GM19193 (cell line): ENCODE measurements around the gene DSP.

Experiments used
- POLR2A ChIP-seq: IDR thresholded peaks from 4 replicates; pipeline ENCODE4 v1.6.1; 2011; ENCODE audit not compliant: insufficient read depth, insufficient read length; ENCODE audit errors: extremely low read depth

DSP gene

DNA sequence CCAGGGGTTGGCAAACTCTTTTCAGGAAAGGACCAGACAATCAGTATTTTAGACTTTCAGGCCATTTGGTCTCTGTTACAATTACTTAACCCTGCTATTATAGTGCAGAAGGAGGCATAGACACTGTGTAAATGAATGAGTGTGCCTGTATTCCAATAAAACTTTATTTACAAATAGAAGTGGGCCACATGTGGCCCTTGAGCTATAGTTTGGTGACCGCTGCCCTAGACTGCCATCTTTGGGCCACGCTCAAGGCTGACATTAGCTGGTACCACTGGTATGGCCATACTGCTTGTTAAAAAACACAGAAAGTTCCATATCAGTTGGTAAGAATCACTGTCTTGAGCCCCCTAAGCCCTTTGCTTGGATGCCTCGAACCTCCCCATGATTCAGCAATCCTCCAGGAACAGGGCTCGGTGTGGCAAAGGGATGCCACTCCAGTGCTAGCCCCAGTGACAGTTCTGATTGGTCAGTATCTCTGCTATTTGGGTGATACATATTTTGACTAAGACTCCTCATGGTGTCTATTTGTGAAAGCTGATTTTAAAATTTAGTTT lies 25.2 kb downstream of the DSP start:
- TF ChIP-seq POLR2A = no peak

DNA sequence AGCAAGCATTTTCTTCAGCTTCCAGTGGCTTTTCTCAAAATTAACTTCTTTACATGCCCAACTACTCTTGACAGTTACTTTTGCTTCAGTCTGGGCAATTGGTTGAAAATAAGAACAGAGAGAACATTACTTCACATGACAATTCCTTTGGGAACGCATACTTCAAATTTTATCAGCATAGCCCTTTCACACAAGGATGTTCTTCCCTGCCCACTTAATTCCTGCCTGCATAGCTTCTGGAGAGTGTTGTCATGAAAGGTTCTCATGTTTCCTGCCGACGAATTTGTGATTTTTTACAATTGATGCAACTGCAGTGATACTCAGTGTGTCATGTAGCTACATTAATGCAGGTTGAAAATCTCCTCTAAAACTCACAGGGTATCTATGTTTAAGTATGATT lies 26.6 kb downstream of the DSP start:
- no peak for TF ChIP-seq POLR2A

DNA sequence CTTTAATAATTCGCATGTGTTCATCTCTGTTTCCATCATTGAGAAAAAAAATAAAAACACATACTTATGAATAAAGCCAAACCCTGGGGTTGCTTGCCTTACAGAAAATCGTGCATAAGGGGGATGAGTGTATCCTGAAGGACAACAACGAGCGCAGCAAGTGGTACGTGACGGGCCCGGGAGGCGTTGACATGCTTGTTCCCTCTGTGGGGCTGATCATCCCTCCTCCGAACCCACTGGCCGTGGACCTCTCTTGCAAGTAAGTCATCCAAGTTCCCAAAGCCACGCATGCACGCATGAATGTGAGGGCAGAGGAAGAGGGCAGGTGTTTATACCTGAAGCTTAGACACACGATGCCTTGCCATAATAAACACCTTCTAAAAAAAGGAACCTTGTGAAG lies 27.6 kb downstream of the DSP start:
- no peak for TF ChIP-seq POLR2A

DNA sequence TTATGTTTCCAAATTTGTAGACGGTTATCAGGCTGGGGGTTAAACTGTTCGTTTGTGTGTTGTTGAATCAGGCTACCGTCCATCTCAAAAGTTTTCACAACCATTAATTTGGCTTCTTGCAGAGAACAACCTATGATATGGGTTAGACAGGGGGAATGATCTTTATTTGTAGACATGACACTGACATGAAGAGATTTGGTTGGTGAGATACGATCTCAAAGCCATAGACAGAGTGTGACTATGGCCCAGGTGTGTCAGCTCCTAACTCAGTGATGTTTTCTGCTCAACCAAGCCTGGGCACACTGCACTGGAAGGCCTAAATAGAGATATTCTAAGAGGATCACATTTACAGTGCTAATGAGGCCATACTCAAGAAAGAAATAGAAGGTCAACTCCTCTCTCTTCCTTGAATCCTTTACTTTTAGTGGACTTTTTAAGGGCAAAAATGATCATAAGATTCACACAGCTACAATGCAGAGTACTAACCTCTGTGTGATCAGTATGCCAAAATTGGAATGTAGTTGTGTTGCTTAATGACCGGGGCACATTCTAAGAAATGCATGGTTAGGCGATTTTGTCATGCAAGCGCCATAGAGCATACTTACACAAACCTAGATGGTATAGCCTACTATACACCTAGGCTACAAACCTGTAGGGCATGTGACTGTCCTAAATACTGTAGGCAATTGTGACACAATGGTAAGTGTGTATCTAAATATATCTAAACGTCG lies 30.9 kb downstream of the DSP start:
- TF ChIP-seq POLR2A = no peak

DNA sequence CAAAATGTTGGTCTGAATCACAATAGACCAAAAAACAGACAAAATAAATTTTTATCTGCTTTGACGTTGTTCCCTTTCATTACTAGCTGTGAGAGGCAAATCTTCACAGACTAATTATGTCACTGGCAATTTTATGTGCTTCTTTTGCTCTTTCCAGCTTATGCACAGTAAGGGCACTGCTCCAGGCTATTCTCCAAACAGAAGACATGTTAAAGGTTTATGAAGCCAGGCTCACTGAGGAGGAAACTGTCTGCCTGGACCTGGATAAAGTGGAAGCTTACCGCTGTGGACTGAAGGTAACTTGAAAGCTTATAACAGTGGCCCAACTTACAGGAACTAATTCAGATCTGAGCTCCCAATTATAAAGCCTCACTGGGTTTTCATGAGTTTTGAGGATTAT lies 33.0 kb downstream of the DSP start:
- TF ChIP-seq POLR2A = no peak

DNA sequence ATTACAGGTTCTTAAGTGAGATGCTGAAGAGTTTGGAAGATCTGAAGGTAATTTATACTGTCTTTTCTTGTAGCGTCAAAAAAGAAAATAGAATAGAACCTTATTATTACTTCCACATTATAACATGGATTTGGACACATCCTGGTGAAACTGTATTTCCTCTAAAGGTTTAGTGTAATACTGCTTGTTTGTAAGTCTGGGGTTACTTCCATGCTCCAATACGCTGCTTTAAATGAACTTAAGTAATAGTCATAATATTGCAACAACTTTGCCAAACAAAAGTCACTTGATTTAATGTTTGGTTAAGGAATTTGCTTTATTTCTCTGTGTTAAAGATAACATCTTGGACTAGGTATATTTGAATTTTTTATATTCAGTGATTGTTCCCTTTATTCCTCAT lies 37.0 kb downstream of the DSP start:
- no peak for TF ChIP-seq POLR2A

DNA sequence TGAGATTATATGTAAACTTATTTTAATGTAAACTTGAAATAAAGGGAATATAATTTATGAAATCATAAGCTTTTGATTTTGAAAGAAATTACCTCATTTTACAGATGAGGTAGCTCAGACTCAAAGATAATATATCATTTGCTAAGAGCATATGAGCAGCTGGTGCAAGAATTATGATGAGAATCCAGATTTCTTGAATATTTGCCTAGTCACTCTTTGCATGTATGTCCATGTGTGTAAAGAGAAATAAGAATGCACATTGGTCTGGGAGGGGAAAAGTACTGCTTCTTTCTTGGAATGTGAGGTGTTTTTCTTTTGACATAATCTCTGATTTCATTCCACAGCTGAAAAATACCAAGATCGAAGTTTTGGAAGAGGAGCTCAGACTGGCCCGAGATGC lies 37.5 kb downstream of the DSP start:
- TF ChIP-seq POLR2A = no peak

DNA sequence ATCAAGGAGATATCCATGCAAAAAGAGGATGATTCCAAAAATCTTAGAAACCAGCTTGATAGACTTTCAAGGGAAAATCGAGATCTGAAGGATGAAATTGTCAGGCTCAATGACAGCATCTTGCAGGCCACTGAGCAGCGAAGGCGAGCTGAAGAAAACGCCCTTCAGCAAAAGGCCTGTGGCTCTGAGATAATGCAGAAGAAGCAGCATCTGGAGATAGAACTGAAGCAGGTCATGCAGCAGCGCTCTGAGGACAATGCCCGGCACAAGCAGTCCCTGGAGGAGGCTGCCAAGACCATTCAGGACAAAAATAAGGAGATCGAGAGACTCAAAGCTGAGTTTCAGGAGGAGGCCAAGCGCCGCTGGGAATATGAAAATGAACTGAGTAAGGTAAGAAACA lies 38.4 kb downstream of the DSP start:
- TF ChIP-seq POLR2A = no peak

DNA sequence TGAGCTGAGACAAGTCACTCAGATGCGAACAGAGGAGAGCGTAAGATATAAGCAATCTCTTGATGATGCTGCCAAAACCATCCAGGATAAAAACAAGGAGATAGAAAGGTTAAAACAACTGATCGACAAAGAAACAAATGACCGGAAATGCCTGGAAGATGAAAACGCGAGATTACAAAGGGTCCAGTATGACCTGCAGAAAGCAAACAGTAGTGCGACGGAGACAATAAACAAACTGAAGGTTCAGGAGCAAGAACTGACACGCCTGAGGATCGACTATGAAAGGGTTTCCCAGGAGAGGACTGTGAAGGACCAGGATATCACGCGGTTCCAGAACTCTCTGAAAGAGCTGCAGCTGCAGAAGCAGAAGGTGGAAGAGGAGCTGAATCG lies 39.1 kb downstream of the DSP start:
- no peak for TF ChIP-seq POLR2A

DNA sequence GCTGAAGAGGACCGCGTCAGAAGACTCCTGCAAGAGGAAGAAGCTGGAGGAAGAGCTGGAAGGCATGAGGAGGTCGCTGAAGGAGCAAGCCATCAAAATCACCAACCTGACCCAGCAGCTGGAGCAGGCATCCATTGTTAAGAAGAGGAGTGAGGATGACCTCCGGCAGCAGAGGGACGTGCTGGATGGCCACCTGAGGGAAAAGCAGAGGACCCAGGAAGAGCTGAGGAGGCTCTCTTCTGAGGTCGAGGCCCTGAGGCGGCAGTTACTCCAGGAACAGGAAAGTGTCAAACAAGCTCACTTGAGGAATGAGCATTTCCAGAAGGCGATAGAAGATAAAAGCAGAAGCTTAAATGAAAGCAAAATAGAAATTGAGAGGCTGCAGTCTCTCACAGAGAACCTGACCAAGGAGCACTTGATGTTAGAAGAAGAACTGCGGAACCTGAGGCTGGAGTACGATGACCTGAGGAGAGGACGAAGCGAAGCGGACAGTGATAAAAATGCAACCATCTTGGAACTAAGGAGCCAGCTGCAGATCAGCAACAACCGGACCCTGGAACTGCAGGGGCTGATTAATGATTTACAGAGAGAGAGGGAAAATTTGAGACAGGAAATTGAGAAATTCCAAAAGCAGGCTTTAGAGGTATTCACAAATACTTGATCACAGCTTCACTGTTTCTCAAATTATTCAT lies 39.6 kb downstream of the DSP start:
- TF ChIP-seq POLR2A = no peak

DNA sequence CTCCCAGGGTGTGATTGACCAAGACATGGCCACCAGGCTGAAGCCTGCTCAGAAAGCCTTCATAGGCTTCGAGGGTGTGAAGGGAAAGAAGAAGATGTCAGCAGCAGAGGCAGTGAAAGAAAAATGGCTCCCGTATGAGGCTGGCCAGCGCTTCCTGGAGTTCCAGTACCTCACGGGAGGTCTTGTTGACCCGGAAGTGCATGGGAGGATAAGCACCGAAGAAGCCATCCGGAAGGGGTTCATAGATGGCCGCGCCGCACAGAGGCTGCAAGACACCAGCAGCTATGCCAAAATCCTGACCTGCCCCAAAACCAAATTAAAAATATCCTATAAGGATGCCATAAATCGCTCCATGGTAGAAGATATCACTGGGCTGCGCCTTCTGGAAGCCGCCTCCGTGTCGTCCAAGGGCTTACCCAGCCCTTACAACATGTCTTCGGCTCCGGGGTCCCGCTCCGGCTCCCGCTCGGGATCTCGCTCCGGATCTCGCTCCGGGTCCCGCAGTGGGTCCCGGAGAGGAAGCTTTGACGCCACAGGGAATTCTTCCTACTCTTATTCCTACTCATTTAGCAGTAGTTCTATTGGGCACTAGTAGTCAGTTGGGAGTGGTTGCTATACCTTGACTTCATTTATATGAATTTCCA lies 43.9 kb downstream of the DSP start:
- TF ChIP-seq POLR2A = no peak

DNA sequence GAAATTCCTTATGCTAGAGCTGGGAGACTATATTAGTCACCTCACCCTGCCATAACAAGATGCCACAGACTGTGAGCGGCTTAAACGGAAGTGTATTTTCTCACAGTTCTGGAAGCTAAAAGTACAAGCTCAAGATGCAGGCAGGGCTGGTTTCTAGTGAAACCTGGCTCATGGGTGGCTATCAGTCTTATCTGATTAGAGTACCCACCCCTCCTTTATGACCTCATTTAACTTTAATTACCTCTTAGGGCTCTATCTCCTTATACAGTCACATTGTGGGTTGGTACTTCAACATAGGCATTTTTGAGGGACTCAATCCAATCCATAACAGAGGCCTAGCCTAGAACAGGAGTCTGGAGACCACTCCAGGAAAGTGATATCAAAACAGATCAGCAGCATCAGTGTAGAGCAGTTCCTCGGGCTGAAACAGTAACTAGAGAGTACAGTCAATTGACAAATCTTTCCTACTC lies 46.2 kb downstream of the DSP start:
- TF ChIP-seq POLR2A = no peak

DNA sequence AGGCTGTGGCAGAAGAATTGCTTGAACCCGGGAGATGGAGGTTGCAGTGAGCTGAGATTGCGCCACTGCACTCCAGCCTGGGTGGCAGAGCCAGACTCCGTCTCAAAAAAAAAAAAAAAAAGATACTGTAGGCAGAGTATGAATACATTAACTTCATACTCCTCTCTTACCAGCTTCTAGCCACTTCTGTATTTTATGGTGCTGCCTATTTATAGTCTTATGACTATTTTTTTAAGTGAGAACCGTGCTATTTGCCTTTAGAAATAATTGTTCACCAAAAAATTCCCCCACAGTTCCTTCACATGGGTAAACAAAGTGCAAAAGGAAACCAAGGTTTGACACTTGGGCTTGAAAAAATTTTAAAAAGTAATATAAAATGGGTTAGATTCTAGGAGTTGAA lies 47.0 kb downstream of the DSP start:
- TF ChIP-seq POLR2A = no peak

DNA sequence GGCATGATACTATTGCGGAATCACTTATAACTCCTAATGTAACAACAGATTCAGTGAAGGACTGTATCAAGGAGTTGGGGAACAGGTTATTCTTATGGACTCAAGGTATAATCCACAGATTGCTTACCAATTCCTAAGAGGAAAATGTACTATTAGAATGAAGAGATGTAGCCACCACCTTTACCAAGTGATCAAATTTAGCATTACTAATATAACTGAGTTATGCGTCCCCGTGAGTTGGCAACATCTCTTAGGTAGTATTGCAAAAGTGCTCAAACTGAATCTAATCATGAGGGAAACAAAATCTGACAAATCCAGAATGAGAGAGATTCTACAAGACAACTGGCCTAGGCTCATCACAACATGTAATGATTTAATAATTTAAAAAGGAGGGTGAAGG lies 47.8 kb downstream of the DSP start:
- no peak for TF ChIP-seq POLR2A
